AG10803 (cell line): ENCODE results near the gene RAD51AP2.

Experiments
- DNase-seq: peaks from one replicate; pipeline ENCODE4 v3.0.0; 2010; ENCODE audit warnings: low read depth
- H3K4me3 ChIP-seq: 2 replicates; pipeline ENCODE4 v1.5.1; 2011; ENCODE audit warnings: mild to moderate bottlenecking, low read length, control low read depth
- CTCF ChIP-seq: conservative IDR thresholded peaks from 2 replicates; pipeline ENCODE4 v1.5.1; 2011; ENCODE audit warnings: mild to moderate bottlenecking, low read length, control low read depth, inconsistent platforms

Gene RAD51AP2

GRCh38 chr2:17541531-17541950 lies 23.3 kb upstream of the RAD51AP2 start:
- DNase-seq, result no peak
- no peak overlapping the region for H3K4me3 ChIP-seq
- TF ChIP-seq CTCF, result no peak

- DNase-seq, result no peak
- H3K4me3 ChIP-seq, result peak overlapping the region; percentile 51
- TF ChIP-seq CTCF, result no peak
Observed at GRCh38 chr2:17540813-17541530, 22.7 kb upstream of the RAD51AP2 start.

- peak within 1 kb of the TSS; percentile 51 for H3K4me3 ChIP-seq
- no peak for TF ChIP-seq CTCF
- DNase-seq, result peak; percentile 32
Observed at GRCh38 chr2:17540093-17540812, 22.0 kb upstream of the RAD51AP2 start, which contains the start of gene VSNL1. Gene VSNL1 (plus strand): TSS chr2:17540696. CDS start chr2:17592075, 51,379 bp downstream.

- peak; percentile 24 for DNase-seq
- no peak for TF ChIP-seq CTCF
- peak overlapping the region; percentile 53 for H3K4me3 ChIP-seq
Observed at GRCh38 chr2:17539611-17540092, 21.4 kb upstream of the RAD51AP2 start.

- peak overlapping the region; percentile 53 for H3K4me3 ChIP-seq
- peak; percentile 40 for DNase-seq
Observed at GRCh38 chr2:17538844-17539554, 20.8 kb upstream of the RAD51AP2 start.

More at GRCh38 chr2:17538844-17539554, 20.8 kb upstream of the RAD51AP2 start:
- no peak for TF ChIP-seq CTCF
